Measurements from ENCODE around the gene RABGAP1. TPM values are rescaled to one million over a fixed set of nuclear protein-coding genes. Genes with fewer than 3 reads are reported as not detected.
A peak's percentile ranks its signal among the peaks of the same experiment; 100 is the strongest.
"Not testable (repeated sequence)": the region's sequence is repeated elsewhere in the genome, so short reads cannot be mapped to it uniquely, and the experiment has no call there.

RABGAP1 gene
- 10 to 100 TPM; 84.7 to 91.7 TPM for total RNA-seq

DNA sequence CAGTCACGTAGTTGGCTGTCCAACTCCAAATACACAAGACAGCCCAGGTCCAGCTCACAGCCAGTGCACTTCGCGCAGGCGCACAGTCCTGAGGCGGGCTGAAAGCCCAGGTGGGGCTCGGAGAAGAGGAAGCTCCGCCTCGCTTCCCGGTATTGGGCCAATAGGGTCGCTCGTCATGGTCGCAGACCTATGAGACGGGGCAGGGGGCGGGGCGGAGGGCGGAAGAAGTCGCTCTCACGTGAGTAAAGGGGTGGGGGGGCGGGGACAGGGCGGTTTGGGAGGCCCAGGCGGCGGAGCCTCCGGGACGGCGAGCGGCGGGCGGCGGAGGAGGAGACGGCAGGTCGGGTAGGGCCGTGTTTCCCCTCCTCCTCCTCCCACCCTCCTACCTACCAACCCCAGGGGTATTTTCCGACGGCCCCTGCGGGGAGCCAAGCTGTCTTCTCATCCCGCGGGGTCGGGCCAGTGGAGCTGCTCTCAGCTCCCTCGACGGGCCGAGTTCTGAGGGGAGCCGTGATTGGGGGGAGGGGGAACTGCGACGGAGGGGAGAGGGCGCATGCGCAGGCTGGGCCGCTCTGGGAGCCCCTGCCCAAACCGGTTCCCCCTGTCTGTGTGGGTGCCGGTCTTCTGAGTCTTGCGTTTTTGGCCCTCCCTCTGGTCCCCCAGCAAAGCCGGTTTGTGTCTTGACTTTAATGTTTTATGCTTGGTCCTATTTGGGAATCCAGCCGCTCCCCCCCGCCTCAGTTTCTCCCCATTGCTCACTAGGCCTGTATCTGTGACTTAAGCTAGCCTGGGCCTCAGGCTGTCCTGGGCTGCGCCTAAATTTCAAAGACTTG, at the start of gene RABGAP1:
RABGAP1 (plus strand) TSS at position 272 of the 833 bp plus-strand sequence. CDS start 16,040 bp downstream, outside the sequence.
- Histone ChIP-seq H3K4me1 (ENCODE audit: control insufficient read depth in 1 of 2, low read depth in 2 of 2) (peaks cover 12 to 40% of the 10 kb centered on the region in 2 donors), H3K4me3 (peak within 1 kb of the TSS; percentile 94), H3K27me3 (replicated peaks; ENCODE audit: insufficient read depth) (no peaks in the 10 kb centered on the region), H3K27ac (peak within 1 kb of the TSS; percentile 85 to 91), H3K9me3 (no peaks in the 10 kb centered on the region), H3K36me3 (peaks cover 10% of the 10 kb centered on the region)
- TF ChIP-seq, protein P1, sequence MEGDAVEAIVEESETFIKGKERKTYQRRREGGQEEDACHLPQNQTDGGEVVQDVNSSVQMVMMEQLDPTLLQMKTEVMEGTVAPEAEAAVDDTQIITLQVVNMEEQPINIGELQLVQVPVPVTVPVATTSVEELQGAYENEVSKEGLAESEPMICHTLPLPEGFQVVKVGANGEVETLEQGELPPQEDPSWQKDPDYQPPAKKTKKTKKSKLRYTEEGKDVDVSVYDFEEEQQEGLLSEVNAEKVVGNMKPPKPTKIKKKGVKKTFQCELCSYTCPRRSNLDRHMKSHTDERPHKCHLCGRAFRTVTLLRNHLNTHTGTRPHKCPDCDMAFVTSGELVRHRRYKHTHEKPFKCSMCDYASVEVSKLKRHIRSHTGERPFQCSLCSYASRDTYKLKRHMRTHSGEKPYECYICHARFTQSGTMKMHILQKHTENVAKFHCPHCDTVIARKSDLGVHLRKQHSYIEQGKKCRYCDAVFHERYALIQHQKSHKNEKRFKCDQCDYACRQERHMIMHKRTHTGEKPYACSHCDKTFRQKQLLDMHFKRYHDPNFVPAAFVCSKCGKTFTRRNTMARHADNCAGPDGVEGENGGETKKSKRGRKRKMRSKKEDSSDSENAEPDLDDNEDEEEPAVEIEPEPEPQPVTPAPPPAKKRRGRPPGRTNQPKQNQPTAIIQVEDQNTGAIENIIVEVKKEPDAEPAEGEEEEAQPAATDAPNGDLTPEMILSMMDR (IDR thresholded peaks at IDR 0.05), result no peak
- peak; percentile 97 for DNase-seq (ENCODE audit: low spot score)
- peak; percentile 93 for ATAC-seq (ENCODE audit: insufficient number of reproducible peaks, low FRiP score, low read depth)

GRCh38 chr9:122897969-122898368, 42.9 kb upstream of the RABGAP1 start:
- H3K27ac ChIP-seq, result no peak overlapping the region
- TF ChIP-seq, protein P1 (IDR thresholded peaks at IDR 0.05), result no peak
- H3K27me3 ChIP-seq (replicated peaks; ENCODE audit: insufficient read depth), result no peaks in the 10 kb centered on the region
- ATAC-seq (ENCODE audit: insufficient number of reproducible peaks, low FRiP score, low read depth), result no peak
- DNase-seq (ENCODE audit: low spot score), result no peak
- no peaks in the 10 kb centered on the region for H3K9me3 ChIP-seq
- peaks cover 29 to 41% of the 10 kb centered on the region in 2 donors for H3K4me1 ChIP-seq (ENCODE audit: control insufficient read depth in 1 of 2, low read depth in 2 of 2)
- H3K36me3 ChIP-seq, result peaks cover 19% of the 10 kb centered on the region
- no peak overlapping the region for H3K4me3 ChIP-seq

- no peak for DNase-seq (ENCODE audit: low spot score)
- Histone ChIP-seq H3K9me3 (no peaks in the 10 kb centered on the region), H3K4me1 (ENCODE audit: control insufficient read depth in 1 of 2, low read depth in 2 of 2) (peaks cover 41 to 54% of the 10 kb centered on the region in 2 donors), H3K27me3 (replicated peaks; ENCODE audit: insufficient read depth) (no peaks in the 10 kb centered on the region), H3K4me3 (peak overlapping the region; percentile 52), H3K36me3 (no peaks in the 10 kb centered on the region), H3K27ac (no peak overlapping the region)
- ATAC-seq (ENCODE audit: insufficient number of reproducible peaks, low FRiP score, low read depth), result no peak
- TF ChIP-seq, protein P1 (IDR thresholded peaks at IDR 0.05), result no peak
These were observed 40.0 kb upstream of the RABGAP1 start for GRCh38 chr9:122900791-122901190.

DNA sequence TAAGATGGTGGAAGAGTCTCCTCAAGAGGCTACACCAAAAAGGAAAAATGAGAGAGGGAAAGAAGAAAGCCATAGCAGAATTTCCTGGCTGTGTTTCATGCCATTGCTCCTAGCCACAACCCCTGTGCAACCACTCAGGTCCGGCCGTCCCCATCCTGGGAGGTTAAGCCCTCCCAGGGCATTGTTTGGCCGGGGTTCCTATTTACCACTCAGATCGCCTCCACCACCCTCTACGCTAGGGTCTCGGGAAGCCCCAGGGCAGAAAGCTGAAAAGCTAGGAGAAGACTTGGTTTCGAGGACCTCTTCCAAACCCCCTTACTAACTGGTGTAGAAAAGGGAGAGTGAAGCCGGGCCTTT, 36.4 kb upstream of the RABGAP1 start:
- DNase-seq (ENCODE audit: low spot score), result no peak
- no peaks in the 10 kb centered on the region for H3K27me3 ChIP-seq (replicated peaks; ENCODE audit: insufficient read depth)
- peak overlapping the region; percentile 95 to 96 for H3K27ac ChIP-seq
- peak overlapping the region; percentile 99 for H3K4me3 ChIP-seq
- H3K36me3 ChIP-seq, result no peaks in the 10 kb centered on the region
- no peaks in the 10 kb centered on the region for H3K9me3 ChIP-seq
- ATAC-seq (ENCODE audit: insufficient number of reproducible peaks, low FRiP score, low read depth), result no peak
- peaks cover 37 to 47% of the 10 kb centered on the region in 2 donors for H3K4me1 ChIP-seq (ENCODE audit: control insufficient read depth in 1 of 2, low read depth in 2 of 2)
- TF ChIP-seq, protein P1 (IDR thresholded peaks at IDR 0.05), result no peak

- H3K27ac ChIP-seq, result peak within 1 kb of the TSS; percentile 95 to 96
- H3K4me3 ChIP-seq, result peak within 1 kb of the TSS; percentile 99
- DNase-seq (ENCODE audit: low spot score) (peak; percentile 98), ATAC-seq (ENCODE audit: insufficient number of reproducible peaks, low FRiP score, low read depth) (peak; percentile 99)
- H3K36me3 ChIP-seq, result no peaks in the 10 kb centered on the region
- no peaks in the 10 kb centered on the region for H3K9me3 ChIP-seq
- TF ChIP-seq, protein P1 (IDR thresholded peaks at IDR 0.05), result no peak
- H3K4me1 ChIP-seq (ENCODE audit: control insufficient read depth in 1 of 2, low read depth in 2 of 2), result peaks cover 32 to 40% of the 10 kb centered on the region in 2 donors
- H3K27me3 ChIP-seq (replicated peaks; ENCODE audit: insufficient read depth), result no peaks in the 10 kb centered on the region
These were observed 35.8 kb upstream of the RABGAP1 start, which contains the start of gene RC3H2 for GRCh38 chr9:122904823-122905710. Gene RC3H2, minus strand, starts transcription at chr9:122905359. Its CDS starts 7,850 bp downstream, at chr9:122897509.

DNA sequence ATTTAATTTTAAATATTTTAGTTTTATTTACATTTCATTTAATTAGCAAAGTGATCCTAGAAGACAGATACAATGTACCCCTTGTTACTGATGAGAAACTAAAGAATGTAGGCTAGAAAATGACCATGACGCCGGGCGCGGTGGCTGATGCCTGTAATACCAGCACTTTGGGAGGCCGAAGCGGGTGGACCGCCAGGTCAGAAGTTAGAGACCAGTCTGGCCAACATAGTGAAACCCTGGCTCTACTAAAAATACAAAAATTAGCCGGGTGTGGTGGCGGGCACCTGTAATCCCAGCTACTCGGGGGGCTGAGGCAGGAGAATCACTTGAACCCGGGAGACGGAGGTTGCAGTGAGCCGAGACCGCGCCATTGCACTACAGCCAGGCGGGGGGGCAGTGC, 34.7 kb upstream of the RABGAP1 start:
- not testable (repeated sequence) for H3K27ac ChIP-seq; H3K27me3 ChIP-seq (replicated peaks; ENCODE audit: insufficient read depth); H3K36me3 ChIP-seq; DNase-seq (ENCODE audit: low spot score); H3K9me3 ChIP-seq; ATAC-seq (ENCODE audit: insufficient number of reproducible peaks, low FRiP score, low read depth); H3K4me3 ChIP-seq
- peaks cover 21 to 30% of the 10 kb centered on the region in 2 donors for H3K4me1 ChIP-seq (ENCODE audit: control insufficient read depth in 1 of 2, low read depth in 2 of 2)

All from thoracic aorta (tissue), 2 donors.